Measurements from ENCODE around the gene SBK2. TPM values are rescaled to one million over a fixed set of nuclear protein-coding genes. Genes with fewer than 3 reads are reported as not detected.
"Not testable (repeated sequence)": the region's sequence is repeated elsewhere in the genome, so short reads cannot be mapped to it uniquely, and the experiment has no call there.

Gene SBK2
- total RNA-seq, 1 donor = not detected

- no peaks in the 10 kb centered on the region for H3K9me3 ChIP-seq (ENCODE audit: low read depth, low read length)
- peak overlapping the region; percentile 47 for H3K4me3 ChIP-seq (ENCODE audit: low read length)
- peaks cover 7% of the 10 kb centered on the region for H3K4me1 ChIP-seq (ENCODE audit: insufficient read depth, low read length)
- no peaks in the 10 kb centered on the region for H3K27me3 ChIP-seq (ENCODE audit: insufficient read depth, low read length)
These were observed 33.3 kb downstream of the SBK2 start for GRCh38 chr19:55503502-55504251.

- no peaks in the 10 kb centered on the region for H3K27me3 ChIP-seq (ENCODE audit: insufficient read depth, low read length)
- H3K4me3 ChIP-seq (ENCODE audit: low read length) = no peak overlapping the region
- H3K4me1 ChIP-seq (ENCODE audit: insufficient read depth, low read length) = peaks cover 7% of the 10 kb centered on the region
- no peaks in the 10 kb centered on the region for H3K9me3 ChIP-seq (ENCODE audit: low read depth, low read length)
These were observed 33.8 kb downstream of the SBK2 start for GRCh38 chr19:55503157-55503501.

- Histone ChIP-seq H3K4me1 (ENCODE audit: insufficient read depth, low read length) (peaks cover 7% of the 10 kb centered on the region), H3K9me3 (ENCODE audit: low read depth, low read length) (no peaks in the 10 kb centered on the region), H3K27me3 (ENCODE audit: insufficient read depth, low read length) (no peaks in the 10 kb centered on the region), H3K4me3 (ENCODE audit: low read length) (no peak overlapping the region)
These were observed 34.6 kb downstream of the SBK2 start for GRCh38 chr19:55502197-55502952.

- no peaks in the 10 kb centered on the region for H3K27me3 ChIP-seq (ENCODE audit: insufficient read depth, low read length)
- H3K9me3 ChIP-seq (ENCODE audit: low read depth, low read length) = no peaks in the 10 kb centered on the region
- H3K4me1 ChIP-seq (ENCODE audit: insufficient read depth, low read length) = peaks cover 7% of the 10 kb centered on the region
- H3K4me3 ChIP-seq (ENCODE audit: low read length) = no peak overlapping the region
These were observed 36.5 kb downstream of the SBK2 start for GRCh38 chr19:55500368-55500952.

- Histone ChIP-seq H3K4me3 (ENCODE audit: low read length) (no peak overlapping the region), H3K9me3 (ENCODE audit: low read depth, low read length) (no peaks in the 10 kb centered on the region), H3K4me1 (ENCODE audit: insufficient read depth, low read length) (peaks cover 4% of the 10 kb centered on the region), H3K27me3 (ENCODE audit: insufficient read depth, low read length) (no peaks in the 10 kb centered on the region)
These were observed 38.6 kb downstream of the SBK2 start for GRCh38 chr19:55498246-55498840.

GRCh38 chr19:55497763-55498162, 39.2 kb downstream of the SBK2 start:
- no peaks in the 10 kb centered on the region for H3K9me3 ChIP-seq (ENCODE audit: low read depth, low read length)
- H3K4me3 ChIP-seq (ENCODE audit: low read length) = no peak overlapping the region
- H3K4me1 ChIP-seq (ENCODE audit: insufficient read depth, low read length) = no peaks in the 10 kb centered on the region
- H3K27me3 ChIP-seq (ENCODE audit: insufficient read depth, low read length) = no peaks in the 10 kb centered on the region

GRCh38 chr19:55496820-55497219, 40.1 kb downstream of the SBK2 start:
- H3K9me3 ChIP-seq (ENCODE audit: low read depth, low read length); H3K27me3 ChIP-seq (ENCODE audit: insufficient read depth, low read length); H3K4me1 ChIP-seq (ENCODE audit: insufficient read depth, low read length); H3K4me3 ChIP-seq (ENCODE audit: low read length): not testable (repeated sequence)

- Histone ChIP-seq H3K4me3 (ENCODE audit: low read length) (no peak overlapping the region), H3K4me1 (ENCODE audit: insufficient read depth, low read length) (no peaks in the 10 kb centered on the region), H3K9me3 (ENCODE audit: low read depth, low read length) (no peaks in the 10 kb centered on the region), H3K27me3 (ENCODE audit: insufficient read depth, low read length) (no peaks in the 10 kb centered on the region)
These were observed 41.1 kb downstream of the SBK2 start for GRCh38 chr19:55495646-55496349.

GRCh38 chr19:55494172-55494761, 42.7 kb downstream of the SBK2 start:
- Histone ChIP-seq H3K27me3 (ENCODE audit: insufficient read depth, low read length) (no peaks in the 10 kb centered on the region), H3K4me3 (ENCODE audit: low read length) (no peak overlapping the region), H3K9me3 (ENCODE audit: low read depth, low read length) (no peaks in the 10 kb centered on the region), H3K4me1 (ENCODE audit: insufficient read depth, low read length) (no peaks in the 10 kb centered on the region)

GRCh38 chr19:55493645-55494171, 43.2 kb downstream of the SBK2 start:
- H3K27me3 ChIP-seq (ENCODE audit: insufficient read depth, low read length) = no peaks in the 10 kb centered on the region
- no peak overlapping the region for H3K4me3 ChIP-seq (ENCODE audit: low read length)
- H3K4me1 ChIP-seq (ENCODE audit: insufficient read depth, low read length) = no peaks in the 10 kb centered on the region
- no peaks in the 10 kb centered on the region for H3K9me3 ChIP-seq (ENCODE audit: low read depth, low read length)

GRCh38 chr19:55493052-55493644, 43.8 kb downstream of the SBK2 start:
- Histone ChIP-seq H3K4me1 (ENCODE audit: insufficient read depth, low read length) (no peaks in the 10 kb centered on the region), H3K4me3 (ENCODE audit: low read length) (no peak overlapping the region), H3K27me3 (ENCODE audit: insufficient read depth, low read length) (no peaks in the 10 kb centered on the region), H3K9me3 (ENCODE audit: low read depth, low read length) (no peaks in the 10 kb centered on the region)

GRCh38 chr19:55492362-55492944, 44.5 kb downstream of the SBK2 start:
- H3K4me3 ChIP-seq (ENCODE audit: low read length) = no peak overlapping the region
- H3K4me1 ChIP-seq (ENCODE audit: insufficient read depth, low read length) = no peaks in the 10 kb centered on the region
- H3K27me3 ChIP-seq (ENCODE audit: insufficient read depth, low read length) = no peaks in the 10 kb centered on the region
- H3K9me3 ChIP-seq (ENCODE audit: low read depth, low read length) = no peaks in the 10 kb centered on the region

- Histone ChIP-seq H3K9me3 (ENCODE audit: low read depth, low read length) (no peaks in the 10 kb centered on the region), H3K27me3 (ENCODE audit: insufficient read depth, low read length) (no peaks in the 10 kb centered on the region), H3K4me1 (ENCODE audit: insufficient read depth, low read length) (no peaks in the 10 kb centered on the region), H3K4me3 (ENCODE audit: low read length) (no peak overlapping the region)
These were observed 45.2 kb downstream of the SBK2 start for GRCh38 chr19:55491546-55492360.

All from mononuclear cell (primary cell).